Endodermal cell (in vitro differentiated cells): ENCODE data around the gene TBC1D9B. TPM values are rescaled to one million over a fixed set of nuclear protein-coding genes. Genes with fewer than 3 reads are reported as not detected.

Experiments
- DNase-seq: peaks from one replicate; pipeline ENCODE4 v3.0.0-alpha.2; 2017
- H3K27ac ChIP-seq: 2 replicates; pipeline ENCODE4 v1.5.1; 2013; ENCODE audit warnings: mild to moderate bottlenecking, low read depth, low read length, moderate library complexity
- H3K27me3 ChIP-seq: 2 replicates; pipeline ENCODE4 v1.6.1; 2013; ENCODE audit warnings: mild to moderate bottlenecking, low read length, moderate library complexity; ENCODE audit not compliant: insufficient read depth, control insufficient read depth, poor library complexity, severe bottlenecking
- H3K36me3 ChIP-seq: 2 replicates; pipeline ENCODE4 v1.7.0; 2013; ENCODE audit warnings: mild to moderate bottlenecking, low read length, moderate library complexity; ENCODE audit not compliant: control insufficient read depth, insufficient read depth
- H3K4me1 ChIP-seq: one replicate; pipeline ENCODE4 v1.7.0; 2013; ENCODE audit warnings: low read length; ENCODE audit not compliant: control insufficient read depth, insufficient read depth
- H3K4me3 ChIP-seq: 2 replicates; pipeline ENCODE4 v1.5.1; 2013; ENCODE audit warnings: mild to moderate bottlenecking, low read length, moderate library complexity
- H3K9ac ChIP-seq: 2 replicates; pipeline ENCODE4 v1.6.1; 2013; ENCODE audit warnings: mild to moderate bottlenecking, low read length, moderate library complexity; ENCODE audit not compliant: poor library complexity, severe bottlenecking; ENCODE audit errors: extremely low read depth
- H3K9me3 ChIP-seq: 2 replicates; pipeline ENCODE4 v1.6.1; 2013; ENCODE audit warnings: mild to moderate bottlenecking, low read length, moderate library complexity; ENCODE audit not compliant: control insufficient read depth
- H3K27ac Mint-ChIP-seq: 2 replicates; pipeline ENCODE4 v1.8.0; 2020; ENCODE audit warnings: mixed read lengths
- H3K27me3 Mint-ChIP-seq: 2 replicates; pipeline ENCODE4 v1.8.0; 2021; ENCODE audit warnings: mild to moderate bottlenecking, mixed read lengths; ENCODE audit not compliant: insufficient read depth
- H3K36me3 Mint-ChIP-seq: 2 replicates; pipeline ENCODE4 v1.8.0; 2020; ENCODE audit warnings: low read depth, mixed read lengths
- H3K4me1 Mint-ChIP-seq: 2 replicates; pipeline ENCODE4 v1.8.0; 2020; ENCODE audit warnings: mixed read lengths
- H3K4me3 Mint-ChIP-seq: 2 replicates; pipeline ENCODE4 v1.8.0; 2020; ENCODE audit warnings: mild to moderate bottlenecking, moderate library complexity, mixed read lengths
- H3K9me3 Mint-ChIP-seq: 2 replicates; pipeline ENCODE4 v1.8.0; 2020; ENCODE audit warnings: mild to moderate bottlenecking, mixed read lengths
- CTCF ChIP-seq: fragments of 200-600 bp; sonication (generic); conservative IDR thresholded peaks from 2 replicates; pipeline ENCODE4 v1.5.0; 2021; ENCODE audit warnings: antibody characterized with exemption, mild to moderate bottlenecking
- WGBS, 2 experiments: methylation state at CpG; one replicate each; pipeline versions ENCODE4 v1.1.5 to v1.1.7; 2013; ENCODE audit warnings: missing lambda C conversion rate in 2 of 2, mixed read lengths in 1 of 2; ENCODE audit not compliant: insufficient coverage in 1 of 2, insufficient read length in 1 of 2; 5-methylcytosine and 5-hydroxymethylcytosine counted together
- total RNA-seq, 2 donors: library from RNA; stranded (reverse); fragmentation: NEBNext Ultra II Directional in 1 of 2; extraction: Animal tissue kit (Norgen Biotek cat#: 25700) in 1 of 2; gene quantifications; 2 replicates in 1 of 2; 3 replicates in 1 of 2; pipeline ENCODE4 v1.2.1, GENCODE V29; 2021

TBC1D9B gene
- total RNA-seq, 2 donors from 2014 or later = 118 to 127 TPM

- no peaks in the 10 kb centered on the region for H3K9me3 ChIP-seq
- H3K27ac Mint-ChIP-seq = no peak overlapping the region
- no peak for TF ChIP-seq CTCF
- no peak overlapping the region for H3K4me3 Mint-ChIP-seq
- H3K4me3 ChIP-seq = no peak overlapping the region
- H3K36me3 ChIP-seq = peaks cover 52% of the 10 kb centered on the region
- peak overlapping the region; percentile 17 for H3K27ac ChIP-seq
- H3K27me3 Mint-ChIP-seq = no peaks in the 10 kb centered on the region
- DNase-seq = no peak
- H3K4me1 Mint-ChIP-seq = peaks cover 5% of the 10 kb centered on the region
- no peaks in the 10 kb centered on the region for H3K27me3 ChIP-seq
- no peak overlapping the region for H3K9ac ChIP-seq
- H3K9me3 Mint-ChIP-seq = no peaks in the 10 kb centered on the region
- 75 to 87% methylated on average over 4 to 5 of the region's 5 CpGs for WGBS, 2 experiments
- H3K36me3 Mint-ChIP-seq = peaks cover 54% of the 10 kb centered on the region
- H3K4me1 ChIP-seq = no peaks in the 10 kb centered on the region
These were observed 38.6 kb downstream of the TBC1D9B start for GRCh38 chr5:179869101-179869500.

- no peaks in the 10 kb centered on the region for H3K4me1 ChIP-seq
- peaks cover 57% of the 10 kb centered on the region for H3K36me3 ChIP-seq
- Mint-ChIP-seq H3K27ac (no peak overlapping the region), H3K36me3 (peaks cover 57% of the 10 kb centered on the region), H3K27me3 (no peaks in the 10 kb centered on the region), H3K4me3 (no peak overlapping the region), H3K4me1 (peaks cover 5% of the 10 kb centered on the region), H3K9me3 (no peaks in the 10 kb centered on the region)
- no peaks in the 10 kb centered on the region for H3K9me3 ChIP-seq
- H3K4me3 ChIP-seq = no peak overlapping the region
- no peak overlapping the region for H3K9ac ChIP-seq
- no peak for TF ChIP-seq CTCF
- no peak for DNase-seq
- H3K27ac ChIP-seq = no peak overlapping the region
- 94 to 97% methylated on average over 6 to 14 of the region's 14 CpGs for WGBS, 2 experiments
- H3K27me3 ChIP-seq = no peaks in the 10 kb centered on the region
These were observed 39.2 kb downstream of the TBC1D9B start for GRCh38 chr5:179868541-179868940.

GRCh38 chr5:179867476-179867875, 40.2 kb downstream of the TBC1D9B start:
- peaks cover 3% of the 10 kb centered on the region for H3K9me3 Mint-ChIP-seq

More at GRCh38 chr5:179867476-179867875, 40.2 kb downstream of the TBC1D9B start:
- H3K9me3 ChIP-seq = peaks cover 1% of the 10 kb centered on the region
- no peak overlapping the region for H3K4me3 ChIP-seq
- peaks cover 5% of the 10 kb centered on the region for H3K4me1 Mint-ChIP-seq
- no peak overlapping the region for H3K27ac ChIP-seq
- peaks cover 64% of the 10 kb centered on the region for H3K36me3 Mint-ChIP-seq
- no peaks in the 10 kb centered on the region for H3K27me3 Mint-ChIP-seq
- TF ChIP-seq CTCF = no peak
- no peak overlapping the region for H3K27ac Mint-ChIP-seq
- H3K36me3 ChIP-seq = peaks cover 54% of the 10 kb centered on the region
- no peaks in the 10 kb centered on the region for H3K4me1 ChIP-seq
- WGBS, 2 experiments = 91 to 93% methylated on average over 4 to 11 of the region's 11 CpGs
- H3K4me3 Mint-ChIP-seq = no peak overlapping the region
- H3K27me3 ChIP-seq = no peaks in the 10 kb centered on the region
- no peak for DNase-seq
- no peak overlapping the region for H3K9ac ChIP-seq
